GM12878 (cell line): ENCODE results near the gene PLGRKT.

Source experiments
- EP300 ChIP-seq, 2 experiments: fragments of 150-350 bp in 1 of 2; IDR thresholded peaks; 2 replicates each; pipeline ENCODE4 v1.6.1; 2011 to 2012; ENCODE audit warnings: low read depth in 2 of 2, low read length in 2 of 2, borderline replicate concordance in 1 of 2, improper control_type of control experiment in 1 of 2, inconsistent platforms in 1 of 2; ENCODE audit not compliant: control insufficient read depth in 1 of 2
- HDAC2 ChIP-seq: fragments of 200-600 bp; sonication (generic); IDR thresholded peaks from 2 replicates; pipeline ENCODE4 v1.6.1; 2017
- RAD21 ChIP-seq: IDR thresholded peaks from 2 replicates; pipeline ENCODE4 v1.6.1; 2011; ENCODE audit warnings: mild to moderate bottlenecking, low read depth, low read length, moderate library complexity; ENCODE audit not compliant: insufficient read depth
- SIN3A ChIP-seq: IDR thresholded peaks from 2 replicates; pipeline ENCODE4 v1.6.1; 2012; ENCODE audit warnings: low read depth, low read length, improper control_type of control experiment
- YY1 ChIP-seq: IDR thresholded peaks from 2 replicates; pipeline ENCODE4 v1.6.1; 2011; ENCODE audit warnings: low read depth, mild to moderate bottlenecking, low read length
- TF ChIP-seq, protein P1 (sequence below), 3 experiments: IDR thresholded peaks in 2 of 3; conservative IDR thresholded peaks in 1 of 3; 2 replicates each; pipeline ENCODE4 v1.5.1; 2011; ENCODE audit warnings: low read depth in 3 of 3, low read length in 3 of 3, mild to moderate bottlenecking in 3 of 3, control low read depth in 2 of 3, moderate library complexity in 2 of 3, inconsistent platforms in 1 of 3, mixed read lengths in 1 of 3; ENCODE audit not compliant: control insufficient read depth in 2 of 3, insufficient read depth in 1 of 3; ENCODE audit errors: extremely low read depth in 1 of 3
- TF ChIP-seq, protein P2 (sequence below): IDR thresholded peaks from 2 replicates; pipeline ENCODE4 v1.6.1; 2011; ENCODE audit warnings: low read depth, low read length, improper control_type of control experiment, borderline replicate concordance

DNA sequence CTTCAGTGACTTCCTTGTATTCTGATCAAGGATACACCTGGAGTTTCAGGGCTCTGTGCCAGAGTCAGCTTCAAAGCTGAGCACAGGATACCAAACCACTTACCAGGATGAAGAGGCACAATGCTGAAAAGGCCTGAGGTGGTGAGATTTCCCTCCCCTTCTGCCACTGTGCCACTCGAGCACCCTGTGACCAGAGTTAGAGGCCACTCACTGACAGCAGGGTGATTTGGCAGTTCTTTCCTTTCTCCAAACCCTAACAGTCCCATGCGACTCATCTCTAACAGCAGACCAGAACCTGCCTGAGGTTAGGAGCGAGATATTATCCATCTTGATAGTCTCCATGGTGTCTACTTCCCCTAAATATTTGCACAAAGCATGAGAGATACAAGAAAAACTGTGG lies 1.8 kb downstream of the PLGRKT start:
- TF ChIP-seq, protein P1, sequence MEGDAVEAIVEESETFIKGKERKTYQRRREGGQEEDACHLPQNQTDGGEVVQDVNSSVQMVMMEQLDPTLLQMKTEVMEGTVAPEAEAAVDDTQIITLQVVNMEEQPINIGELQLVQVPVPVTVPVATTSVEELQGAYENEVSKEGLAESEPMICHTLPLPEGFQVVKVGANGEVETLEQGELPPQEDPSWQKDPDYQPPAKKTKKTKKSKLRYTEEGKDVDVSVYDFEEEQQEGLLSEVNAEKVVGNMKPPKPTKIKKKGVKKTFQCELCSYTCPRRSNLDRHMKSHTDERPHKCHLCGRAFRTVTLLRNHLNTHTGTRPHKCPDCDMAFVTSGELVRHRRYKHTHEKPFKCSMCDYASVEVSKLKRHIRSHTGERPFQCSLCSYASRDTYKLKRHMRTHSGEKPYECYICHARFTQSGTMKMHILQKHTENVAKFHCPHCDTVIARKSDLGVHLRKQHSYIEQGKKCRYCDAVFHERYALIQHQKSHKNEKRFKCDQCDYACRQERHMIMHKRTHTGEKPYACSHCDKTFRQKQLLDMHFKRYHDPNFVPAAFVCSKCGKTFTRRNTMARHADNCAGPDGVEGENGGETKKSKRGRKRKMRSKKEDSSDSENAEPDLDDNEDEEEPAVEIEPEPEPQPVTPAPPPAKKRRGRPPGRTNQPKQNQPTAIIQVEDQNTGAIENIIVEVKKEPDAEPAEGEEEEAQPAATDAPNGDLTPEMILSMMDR (IDR thresholded peaks at IDR 0.05 in 2 of 3, conservative IDR thresholded peaks at IDR 0.05 in 1 of 3; ENCODE audit: control insufficient read depth in 2 of 3, extremely low read depth in 1 of 3, insufficient read depth in 1 of 3, low read depth in 3 of 3, low read length in 3 of 3) = no peak
- TF ChIP-seq SIN3A = no peak
- no peak for TF ChIP-seq YY1
- TF ChIP-seq RAD21 = no peak
- TF ChIP-seq, protein P2, sequence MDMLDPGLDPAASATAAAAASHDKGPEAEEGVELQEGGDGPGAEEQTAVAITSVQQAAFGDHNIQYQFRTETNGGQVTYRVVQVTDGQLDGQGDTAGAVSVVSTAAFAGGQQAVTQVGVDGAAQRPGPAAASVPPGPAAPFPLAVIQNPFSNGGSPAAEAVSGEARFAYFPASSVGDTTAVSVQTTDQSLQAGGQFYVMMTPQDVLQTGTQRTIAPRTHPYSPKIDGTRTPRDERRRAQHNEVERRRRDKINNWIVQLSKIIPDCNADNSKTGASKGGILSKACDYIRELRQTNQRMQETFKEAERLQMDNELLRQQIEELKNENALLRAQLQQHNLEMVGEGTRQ = no peak
- TF ChIP-seq HDAC2 = no peak
- TF ChIP-seq EP300 (IDR thresholded peaks at IDR 0.05; ENCODE audit: borderline replicate concordance in 1 of 2, control insufficient read depth in 1 of 2, low read depth in 2 of 2, low read length in 2 of 2) = no peak
